SIG-M5 (cell line): ENCODE data around the gene RNF166.

Experiments used
- DNase-seq: peaks from one replicate; lab custom pipeline; 2025; lab: John Stamatoyannopoulos, UW

The RNF166 gene

DNA sequence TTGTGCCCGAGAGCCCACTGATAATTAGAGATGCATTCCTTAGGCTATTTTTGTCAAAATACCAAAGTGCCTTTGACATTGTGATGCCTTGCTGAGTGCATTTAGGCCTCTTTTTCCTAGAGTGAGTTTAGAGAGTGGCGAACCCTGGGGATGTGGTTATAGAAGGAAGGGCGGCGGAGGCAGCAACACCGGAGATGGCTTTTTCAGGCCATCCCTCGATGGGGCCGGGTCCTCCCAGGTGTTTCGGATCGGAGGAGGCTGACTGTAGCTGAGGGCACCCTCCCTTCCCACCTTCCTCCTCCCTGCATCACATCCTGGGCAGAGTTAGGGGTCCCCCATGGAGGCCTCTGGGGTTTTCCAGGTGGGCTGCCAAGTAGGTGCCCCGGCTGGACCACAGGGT lies 13.3 kb downstream of the RNF166 start:
- no peak for DNase-seq

GRCh38 chr16:88691924-88692560 lies 14.2 kb downstream of the RNF166 start:
- no peak for DNase-seq

GRCh38 chr16:88691129-88691813 lies 14.9 kb downstream of the RNF166 start:
- DNase-seq: no peak

DNA sequence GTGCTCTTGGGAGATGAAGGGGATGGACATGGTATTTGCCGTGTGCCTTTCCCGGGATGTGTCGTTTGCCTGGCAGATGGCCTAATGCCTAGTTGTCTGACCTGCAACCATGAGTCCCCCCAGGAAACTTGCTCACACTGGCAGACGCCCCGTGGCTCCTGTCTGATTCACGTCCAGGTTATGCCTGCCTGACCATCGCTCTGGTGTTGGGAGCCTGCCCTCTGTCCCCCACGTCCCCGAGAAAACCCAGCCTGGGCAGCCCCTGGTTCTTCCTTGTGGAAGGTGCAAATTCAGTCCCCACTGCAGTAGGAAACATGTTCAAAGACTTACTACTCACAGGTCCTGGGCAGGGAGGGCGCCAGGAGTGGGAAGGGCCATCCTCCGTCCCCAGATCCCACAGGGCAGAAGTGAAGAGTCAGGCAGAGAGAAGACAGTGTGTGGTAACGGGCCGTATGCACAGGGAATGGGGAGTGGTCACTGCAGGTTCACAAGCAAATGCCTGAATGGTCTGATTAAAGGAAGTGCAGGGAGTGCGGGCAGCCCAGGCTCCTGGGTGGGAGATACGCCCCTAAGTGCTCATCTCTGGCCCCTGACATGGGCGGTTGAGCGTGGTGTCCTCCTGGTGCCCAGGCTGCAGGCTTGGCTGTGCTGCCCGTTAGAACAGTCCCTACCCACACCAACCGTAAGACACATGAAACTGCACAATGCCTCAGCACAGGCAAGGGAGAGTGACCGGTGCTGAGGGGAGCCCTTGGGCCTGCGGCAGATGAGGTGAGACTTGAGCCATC lies 15.7 kb downstream of the RNF166 start:
- no peak for DNase-seq

DNA sequence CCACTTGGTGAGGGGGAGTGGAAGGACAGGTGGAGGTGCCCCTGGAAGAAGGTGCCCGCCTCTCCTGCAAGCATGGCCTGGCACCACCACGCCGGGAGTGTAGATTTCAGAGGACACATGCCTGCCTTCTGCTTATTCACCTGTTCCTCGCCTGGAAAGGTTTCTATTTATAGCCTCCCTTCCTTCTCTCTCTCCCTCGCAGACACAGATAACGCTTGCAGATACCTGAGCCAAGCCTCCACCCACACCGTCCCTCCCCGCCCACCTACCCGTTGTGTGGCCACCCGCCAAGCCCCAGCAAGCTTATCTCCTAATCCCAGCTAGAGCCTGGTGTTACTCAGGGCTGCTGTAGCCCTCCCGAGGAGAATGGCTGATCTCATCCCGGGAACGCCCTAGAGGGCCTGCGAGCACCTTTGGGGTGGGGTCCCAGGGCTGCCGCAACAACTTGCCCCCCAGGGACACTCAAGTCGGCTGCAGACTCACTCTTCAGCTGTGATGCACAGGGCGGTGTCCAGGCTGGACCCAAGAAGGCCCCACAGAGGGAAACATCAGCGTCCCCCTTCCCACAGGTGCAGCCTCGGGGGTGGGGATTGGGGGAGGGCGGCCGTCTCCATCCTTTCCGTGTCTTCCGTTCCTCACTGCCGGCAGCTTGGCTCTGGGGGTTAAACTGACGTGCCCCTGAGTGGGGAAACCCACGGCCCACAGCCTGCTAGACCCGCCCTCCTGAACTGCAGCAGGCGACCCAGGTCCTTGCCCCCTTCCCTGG lies 18.0 kb downstream of the RNF166 start:
- DNase-seq: no peak

DNA sequence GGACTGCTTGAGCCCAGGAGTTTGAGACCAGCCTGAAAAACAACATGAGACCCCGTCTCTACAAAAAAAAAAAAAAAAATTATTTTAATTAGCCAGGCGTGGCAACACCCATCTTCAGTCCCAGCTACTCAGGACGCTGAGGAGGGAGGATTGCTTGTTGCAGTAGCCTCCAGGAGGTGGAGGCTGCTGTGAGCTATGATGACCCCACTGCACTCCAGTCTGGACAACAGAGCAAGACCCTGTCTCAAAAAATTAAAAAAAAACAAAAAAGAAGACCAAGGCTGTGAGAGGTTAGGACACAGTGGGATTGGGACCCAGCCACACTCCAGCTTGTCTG lies 18.6 kb downstream of the RNF166 start:
- DNase-seq: no peak

- no peak for DNase-seq
Observed at GRCh38 chr16:88687254-88687576, 19.0 kb downstream of the RNF166 start.

GRCh38 chr16:88686439-88687253 lies 19.6 kb downstream of the RNF166 start, which contains the start of gene SNAI3:
Gene SNAI3, minus strand, starts transcription at chr16:88686507. Its CDS starts 101 bp downstream, at chr16:88686406.
- DNase-seq: no peak

GRCh38 chr16:88686062-88686438 lies 20.2 kb downstream of the RNF166 start:
- DNase-seq: no peak

GRCh38 chr16:88685156-88686061 lies 20.8 kb downstream of the RNF166 start:
- DNase-seq: no peak

DNA sequence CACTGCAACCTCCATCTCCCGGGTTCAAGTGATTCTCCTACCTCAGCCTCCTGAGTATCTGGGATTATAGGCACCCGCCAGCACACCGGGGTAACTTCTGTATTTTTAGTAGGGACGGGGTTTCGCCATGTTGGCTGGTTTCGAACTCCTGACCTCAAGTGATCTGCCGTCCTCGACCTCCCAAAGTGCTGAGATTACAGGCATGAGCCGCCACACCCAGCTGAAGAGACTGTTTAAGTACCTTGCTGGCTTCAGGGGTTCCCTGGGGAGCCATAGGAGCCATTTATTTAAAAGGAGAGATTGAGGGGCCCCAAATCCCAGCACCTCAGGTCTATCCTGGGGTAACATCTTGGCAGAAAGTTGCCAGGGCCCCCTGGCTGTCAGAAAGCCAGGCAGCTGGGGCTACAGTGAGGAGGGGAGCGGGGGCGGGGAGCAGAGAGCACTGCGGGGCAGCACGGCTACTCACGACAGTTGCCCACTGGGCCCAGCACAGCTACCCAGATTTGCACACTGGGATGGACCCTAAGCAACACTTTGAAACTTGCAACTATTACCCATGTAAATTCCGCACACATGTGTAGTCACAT lies 21.5 kb downstream of the RNF166 start:
- no peak for DNase-seq

DNA sequence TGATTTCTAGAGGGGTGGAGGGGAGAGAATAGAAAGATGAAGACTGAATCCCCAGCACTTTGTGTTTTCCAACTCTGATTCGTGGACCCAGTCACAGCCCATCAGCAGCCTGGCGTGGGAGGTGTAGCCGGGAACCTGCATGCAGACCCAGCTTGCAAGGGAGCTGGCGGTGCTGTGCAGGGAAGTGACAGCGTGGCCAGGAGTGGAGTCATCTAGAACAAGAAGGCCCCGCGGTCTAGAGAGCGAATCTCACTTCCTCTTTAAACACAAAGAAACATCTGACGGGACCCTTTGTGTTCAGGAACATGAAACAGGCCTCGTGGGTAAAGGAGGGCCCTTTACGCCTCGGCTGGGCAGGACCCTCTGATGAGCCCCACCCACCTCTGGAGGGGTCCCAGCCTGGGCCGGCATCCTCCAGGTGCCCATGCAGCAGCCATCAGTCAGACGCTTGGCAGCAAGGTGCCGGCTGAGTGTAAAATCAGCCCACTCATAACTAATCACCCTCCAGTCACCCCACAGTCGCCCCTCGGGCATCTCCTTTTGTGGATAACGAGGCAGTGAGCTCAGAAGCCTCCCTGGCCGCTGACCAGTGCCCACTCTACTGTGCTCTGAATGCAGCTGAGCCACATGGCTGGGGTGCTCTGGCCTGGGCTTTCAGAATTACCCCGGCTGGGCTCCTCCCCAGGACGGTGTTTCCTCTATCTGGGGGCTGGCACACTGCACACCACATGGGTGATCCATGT lies 24.3 kb downstream of the RNF166 start:
- peak; percentile 86 for DNase-seq

DNA sequence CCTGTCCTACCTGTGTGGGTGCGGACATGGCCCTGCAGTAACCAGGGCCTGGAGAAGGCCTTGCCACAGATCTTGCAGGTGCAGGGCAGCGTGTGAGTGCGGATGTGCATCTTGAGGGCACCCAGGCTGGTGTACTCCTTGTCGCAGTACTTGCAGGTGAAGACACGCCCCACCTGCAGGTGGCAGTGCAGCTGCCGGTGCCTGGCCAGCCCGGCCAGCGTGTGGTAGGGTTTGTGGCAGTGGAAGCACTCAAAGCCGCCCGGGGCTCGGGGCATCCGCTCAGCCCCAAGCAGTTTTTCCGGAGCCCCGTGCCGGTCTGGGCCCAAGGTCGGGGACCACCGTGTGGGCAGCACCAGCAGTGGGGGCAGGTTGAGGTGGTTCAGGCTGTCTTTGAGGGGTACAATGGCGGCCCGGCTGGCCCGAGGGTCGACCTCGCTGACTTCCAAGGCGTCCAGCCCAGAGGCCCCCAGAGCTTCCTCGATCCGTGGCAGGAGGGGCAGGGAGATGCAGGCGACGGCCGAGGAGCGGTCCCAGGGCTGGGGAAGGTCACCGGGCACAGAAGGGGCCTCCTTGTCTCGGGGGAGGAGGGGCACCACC lies 25.0 kb downstream of the RNF166 start:
- DNase-seq: no peak

DNA sequence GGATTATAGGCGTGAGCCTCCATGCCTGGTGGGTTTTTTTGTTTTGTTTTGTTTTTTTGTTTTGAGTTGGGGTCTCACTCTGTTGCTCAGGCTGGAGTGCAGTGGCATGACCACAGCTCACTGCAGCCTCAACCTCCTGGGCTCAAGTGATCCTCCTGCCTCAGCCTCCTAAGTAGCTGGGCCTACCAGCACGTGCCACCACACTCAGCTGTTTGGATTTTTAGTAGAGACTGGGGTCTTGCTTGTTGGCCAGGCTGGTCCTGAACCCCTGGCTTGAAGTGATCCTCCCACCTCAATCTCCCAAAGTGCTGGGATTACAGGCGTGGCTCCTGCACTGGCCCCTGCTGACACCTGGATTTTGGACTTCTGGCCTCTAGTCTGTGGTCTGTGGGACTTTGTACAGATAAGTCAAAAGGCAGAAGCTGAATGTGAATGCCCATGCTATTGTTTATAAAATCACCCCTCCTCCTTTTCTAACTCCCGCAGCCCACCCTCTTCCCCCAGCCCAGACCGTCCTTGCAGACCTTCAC lies 25.6 kb downstream of the RNF166 start:
- DNase-seq: no peak

DNA sequence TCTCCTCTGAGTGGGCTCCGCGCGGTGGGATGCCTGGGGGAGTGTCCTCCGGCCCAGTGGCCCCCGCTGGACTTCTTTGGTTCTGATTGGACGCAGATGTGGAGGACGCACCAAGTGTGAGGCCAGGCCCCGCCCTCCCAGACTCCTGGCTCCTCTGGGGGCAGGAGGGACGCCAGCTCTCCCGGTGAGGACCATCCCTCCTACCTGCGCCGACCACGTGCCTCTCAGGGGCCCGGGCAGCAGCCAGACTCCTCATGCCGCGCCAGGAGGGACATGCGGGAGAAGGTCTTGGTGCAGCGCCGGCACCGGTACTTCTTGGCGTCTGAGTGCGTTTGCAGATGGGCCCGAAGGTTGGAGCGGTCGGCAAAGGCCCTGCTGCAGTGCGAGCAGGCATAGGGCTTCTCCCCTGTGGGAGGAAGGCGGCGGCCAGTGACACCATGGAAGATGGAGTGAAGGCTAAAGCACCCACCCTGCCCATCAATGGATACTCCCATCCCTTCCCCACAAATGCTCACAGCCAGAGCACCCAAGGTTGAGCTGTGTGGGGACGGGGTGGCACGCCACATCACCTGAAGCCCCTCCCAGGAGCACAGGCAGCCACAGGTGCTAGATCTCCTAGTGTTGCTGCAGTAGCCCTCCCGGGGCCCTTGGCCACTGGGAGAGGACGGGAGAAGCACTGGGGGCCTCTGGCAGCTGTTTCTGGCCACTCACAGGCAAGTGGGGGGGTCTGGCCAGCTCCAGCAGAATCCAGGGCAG lies 27.8 kb downstream of the RNF166 start:
- DNase-seq: no peak

DNA sequence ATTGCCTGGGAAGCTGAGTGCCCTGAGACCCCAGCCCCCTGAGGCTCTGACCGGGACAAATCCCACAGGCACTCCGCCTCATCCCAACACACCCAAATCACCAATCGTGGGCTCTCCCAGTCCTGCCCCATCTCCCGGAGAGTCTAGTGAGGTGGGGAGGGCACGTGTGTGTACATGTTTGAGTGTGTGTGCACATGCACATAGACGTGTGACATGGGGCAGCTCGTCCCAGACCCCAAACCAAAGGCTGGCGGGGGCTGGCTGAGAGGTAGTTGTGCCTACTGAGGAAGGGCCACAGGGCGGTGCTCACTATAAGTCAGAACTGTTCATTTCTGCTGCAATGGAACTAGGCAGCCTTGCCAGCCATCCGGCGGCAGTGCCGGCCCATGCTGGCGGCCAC lies 28.5 kb downstream of the RNF166 start:
- no peak for DNase-seq

DNA sequence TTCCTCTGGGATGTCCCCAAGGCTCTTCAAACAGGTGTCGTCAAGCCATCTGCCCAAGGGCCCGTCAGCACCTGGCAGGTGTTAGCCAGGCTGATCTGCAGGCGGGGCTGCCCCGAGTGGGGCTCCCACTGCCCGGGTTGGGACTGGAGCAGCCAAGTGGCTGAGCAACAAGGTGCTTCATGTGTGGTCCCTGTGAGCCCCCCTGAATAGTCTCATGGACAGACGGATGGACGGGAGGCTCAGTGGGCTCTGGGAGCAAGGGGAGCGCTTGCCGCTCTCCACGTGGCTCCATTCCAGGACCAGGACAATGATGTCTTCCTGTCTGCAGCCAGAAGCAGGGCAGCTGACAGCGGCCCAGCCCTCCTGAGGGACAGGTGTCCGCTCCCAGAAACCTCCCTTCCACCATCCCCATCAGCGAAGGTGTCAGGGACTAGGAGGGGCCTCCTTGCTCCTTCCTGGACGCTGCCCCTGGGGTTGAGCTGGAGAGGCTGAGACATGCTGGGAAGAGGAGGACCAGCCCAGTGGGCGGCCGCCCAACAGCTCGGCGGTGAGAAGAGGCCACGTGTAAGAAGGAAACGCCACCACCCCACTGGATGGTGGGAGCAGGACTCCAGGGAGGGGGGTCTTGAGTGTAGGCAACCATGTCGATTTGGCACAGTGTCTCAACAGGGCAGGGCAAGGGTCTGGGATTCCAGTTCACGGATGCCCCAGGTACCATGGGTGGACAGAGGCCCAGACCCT lies 29.5 kb downstream of the RNF166 start:
- DNase-seq: no peak
